Stomach (tissue), 4 donors: ENCODE results near the gene PAN3.

Experiments
- CTCF ChIP-seq, 7 experiments: fragments of 450-650 bp in 4 of 7; fragments of 200-600 bp in 3 of 7; sonication (generic) in 3 of 7; IDR thresholded peaks; one replicate each; pipeline ENCODE4 v1.5.1; 2016 to 2019; ENCODE audit warnings: antibody characterized with exemption in 7 of 7, control low read depth in 2 of 7, mild to moderate bottlenecking in 1 of 7
- EP300 ChIP-seq: sonication (generic); formaldehyde crosslinking; IDR thresholded peaks from one replicate; pipeline ENCODE4 v1.6.1; 2017; ENCODE audit warnings: antibody characterized with exemption
- POLR2A ChIP-seq, 4 donors: fragments of 450-650 bp; IDR thresholded peaks; one replicate each; pipeline ENCODE4 v1.6.1; 2016; ENCODE audit warnings: antibody characterized with exemption in 4 of 4, control low read depth in 2 of 4, mild to moderate bottlenecking in 1 of 4, moderate library complexity in 1 of 4

DNA sequence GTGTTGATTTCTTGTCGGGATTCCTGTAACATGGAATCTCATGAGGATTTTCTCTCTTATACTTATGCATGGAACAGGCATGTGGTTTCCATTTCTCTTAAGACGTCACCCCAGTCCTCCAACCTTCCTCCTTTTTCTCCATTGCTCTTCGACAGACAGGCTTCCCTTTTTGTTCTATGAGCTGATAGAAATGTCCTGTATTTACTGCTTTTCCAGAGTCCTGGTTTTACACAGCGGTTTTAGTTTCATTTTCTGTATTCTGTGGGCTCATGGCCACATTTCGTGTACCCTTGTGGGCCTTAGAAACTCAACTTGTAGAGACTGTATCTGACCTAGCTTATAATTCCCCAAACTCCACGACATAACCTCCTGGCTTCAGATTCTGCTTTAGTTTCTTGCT is 113.1 kb downstream of the PAN3 start:
- TF ChIP-seq CTCF (IDR thresholded peaks at IDR 0.05) (no peak), POLR2A (IDR thresholded peaks at IDR 0.05) (no peak), EP300 (no peak)
